ENCODE data around the gene PEX14. TPM values are rescaled to one million over a fixed set of nuclear protein-coding genes. Genes with fewer than 3 reads are reported as not detected.
A peak's percentile ranks its signal among the peaks of the same experiment; 100 is the strongest.

Gene PEX14
- total RNA-seq, 1 donor from 2014 or later, result 10.6 TPM

- intact Hi-C loops (cut with DNase I), result no loop called here
- no peaks in the 10 kb centered on the region for H3K36me3 ChIP-seq
- no peaks in the 10 kb centered on the region for H3K9me3 ChIP-seq
- no peak overlapping the region for H3K27ac ChIP-seq
- H3K4me1 ChIP-seq, result peaks cover 0 to 7% of the 10 kb centered on the region in 2 donors
- no peak for TF ChIP-seq CTCF (IDR thresholded peaks at IDR 0.05)
- no peak overlapping the region for H3K4me3 ChIP-seq
- no peak for DNase-seq (ENCODE audit: low spot score in 2 of 2)
- no peaks in the 10 kb centered on the region for H3K27me3 ChIP-seq
Measured at GRCh38 chr1:10517677-10517982, 42.9 kb downstream of the PEX14 start.

- DNase-seq (ENCODE audit: low spot score in 2 of 2), result no peak
- TF ChIP-seq CTCF (IDR thresholded peaks at IDR 0.05), result no peak
- no peaks in the 10 kb centered on the region for H3K9me3 ChIP-seq
- no peak overlapping the region for H3K27ac ChIP-seq
- peaks cover 0 to 7% of the 10 kb centered on the region in 2 donors for H3K4me1 ChIP-seq
- intact Hi-C loops (cut with DNase I), result no loop called here
- no peaks in the 10 kb centered on the region for H3K27me3 ChIP-seq
- H3K4me3 ChIP-seq, result no peak overlapping the region
- H3K36me3 ChIP-seq, result no peaks in the 10 kb centered on the region
Measured at GRCh38 chr1:10519016-10519417, 44.3 kb downstream of the PEX14 start.

- no peak overlapping the region for H3K27ac ChIP-seq
- no peaks in the 10 kb centered on the region for H3K36me3 ChIP-seq
- intact Hi-C loops (cut with DNase I), result no loop called here
- TF ChIP-seq CTCF (IDR thresholded peaks at IDR 0.05), result no peak
- H3K9me3 ChIP-seq, result no peaks in the 10 kb centered on the region
- no peak for DNase-seq (ENCODE audit: low spot score in 2 of 2)
- H3K4me3 ChIP-seq, result no peak overlapping the region
- no peaks in the 10 kb centered on the region for H3K27me3 ChIP-seq
- H3K4me1 ChIP-seq, result peaks cover 0 to 7% of the 10 kb centered on the region in 2 donors
Measured at GRCh38 chr1:10520497-10520896, 45.7 kb downstream of the PEX14 start.

DNA sequence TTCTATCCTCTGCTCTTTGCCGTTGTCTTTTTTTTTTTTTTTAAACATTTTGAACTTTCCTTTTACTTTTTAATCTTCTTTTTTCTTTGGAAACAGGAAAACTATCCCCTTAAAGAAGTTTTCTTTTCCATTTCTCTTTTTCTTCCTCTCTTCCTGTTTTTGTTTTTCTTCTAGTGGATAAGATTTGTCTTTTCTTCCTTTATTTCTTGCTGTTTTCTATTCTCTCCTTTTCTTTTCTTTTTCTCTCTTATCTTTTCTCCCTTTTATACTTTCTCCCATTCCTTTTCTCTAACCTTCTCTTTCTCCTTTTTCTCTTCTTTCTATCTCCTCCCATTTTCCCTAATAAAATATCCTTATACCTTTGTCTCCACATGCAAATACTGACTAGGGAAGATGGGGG, 46.2 kb downstream of the PEX14 start:
- Histone ChIP-seq H3K36me3 (no peaks in the 10 kb centered on the region), H3K4me1 (peaks cover 0 to 7% of the 10 kb centered on the region in 2 donors), H3K27ac (no peak overlapping the region), H3K4me3 (no peak overlapping the region), H3K9me3 (no peaks in the 10 kb centered on the region), H3K27me3 (no peaks in the 10 kb centered on the region)
- intact Hi-C loops (cut with DNase I), result no loop called here
- DNase-seq (ENCODE audit: low spot score in 2 of 2), result no peak
- no peak for TF ChIP-seq CTCF (IDR thresholded peaks at IDR 0.05)

GRCh38 chr1:10521537-10522157, 46.9 kb downstream of the PEX14 start:
- Histone ChIP-seq H3K27me3 (no peaks in the 10 kb centered on the region), H3K27ac (no peak overlapping the region), H3K36me3 (no peaks in the 10 kb centered on the region), H3K4me1 (no peaks in the 10 kb centered on the region), H3K4me3 (no peak overlapping the region), H3K9me3 (no peaks in the 10 kb centered on the region)
- intact Hi-C loops (cut with DNase I), result no loop called here
- no peak for TF ChIP-seq CTCF (IDR thresholded peaks at IDR 0.05)
- peak in 1 of 2 donors; percentile 48 for DNase-seq (ENCODE audit: low spot score in 2 of 2)

- intact Hi-C loops (cut with DNase I), result no loop called here
- H3K36me3 ChIP-seq, result no peaks in the 10 kb centered on the region
- no peaks in the 10 kb centered on the region for H3K9me3 ChIP-seq
- H3K27me3 ChIP-seq, result no peaks in the 10 kb centered on the region
- H3K4me3 ChIP-seq, result no peak overlapping the region
- no peak for TF ChIP-seq CTCF (IDR thresholded peaks at IDR 0.05)
- peak in 1 of 2 donors; percentile 13 for DNase-seq (ENCODE audit: low spot score in 2 of 2)
- H3K4me1 ChIP-seq, result peaks cover 0 to 4% of the 10 kb centered on the region in 2 donors
- no peak overlapping the region for H3K27ac ChIP-seq
Measured at GRCh38 chr1:10522322-10522860, 47.6 kb downstream of the PEX14 start.
